NCI-H128 (cell line): ENCODE measurements around the gene ABCC11.
A peak's percentile ranks its signal among the peaks of the same experiment; 100 is the strongest.

ENCODE experiments used
- DNase-seq: peaks from one replicate; lab custom pipeline; 2025; ENCODE audit not compliant: unreplicated experiment; lab: John Stamatoyannopoulos, UW

The ABCC11 gene

DNA sequence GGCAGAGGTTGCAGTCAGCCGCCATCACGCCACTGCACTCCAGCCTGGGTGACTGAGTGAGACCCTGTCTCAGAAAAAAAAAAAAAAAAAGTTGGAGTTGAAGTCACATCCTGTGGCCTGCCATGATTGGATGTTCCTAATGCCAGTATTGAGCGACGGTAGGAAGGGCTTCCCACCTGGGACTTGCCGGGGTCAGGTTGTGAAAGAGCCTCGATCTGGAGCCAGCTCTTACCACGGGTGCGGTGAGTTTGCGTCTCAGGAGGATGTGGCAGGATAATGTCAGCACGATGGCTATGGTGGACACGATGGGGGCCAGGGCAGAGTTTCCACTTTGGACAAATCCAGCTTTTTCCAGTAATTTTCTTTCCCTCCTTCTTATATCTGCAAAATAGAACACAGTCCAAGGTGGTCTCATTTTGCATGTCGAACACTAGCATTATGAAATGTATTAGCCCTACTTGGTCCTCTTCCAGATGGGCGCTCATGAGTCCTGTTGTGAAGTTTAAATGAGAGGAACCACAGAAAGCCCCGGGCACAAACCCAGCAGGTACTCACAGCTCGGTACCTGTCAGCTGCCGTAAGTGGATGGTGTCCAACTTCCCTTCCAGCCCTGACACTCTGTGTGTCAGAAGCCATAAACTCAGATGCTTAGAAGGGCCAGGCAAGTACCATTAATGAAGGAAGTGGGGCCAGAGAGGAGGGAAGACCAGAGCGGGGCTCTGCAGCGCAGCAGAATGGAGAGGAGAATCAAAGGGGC, 113.7 kb downstream of the ABCC11 start:
- no peak for DNase-seq

DNA sequence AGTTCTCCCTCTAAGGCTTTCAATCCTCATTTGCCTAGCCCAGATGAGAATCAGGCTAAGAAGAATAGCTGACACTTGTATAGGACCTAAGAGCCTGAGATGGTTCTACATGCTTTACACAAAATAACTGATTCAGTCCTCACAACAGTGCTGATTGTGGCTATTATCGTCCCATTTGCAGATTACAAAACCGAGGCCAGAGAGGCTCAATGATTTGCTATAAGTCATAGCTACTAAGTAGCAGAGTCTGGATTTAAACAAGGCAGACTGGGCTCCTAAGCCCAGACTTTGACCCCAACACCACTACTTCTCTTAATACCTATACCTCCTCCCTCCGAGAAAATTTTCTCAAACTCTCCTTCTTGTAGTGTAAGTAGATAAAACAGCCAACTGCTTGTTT, 114.6 kb downstream of the ABCC11 start:
- DNase-seq, result no peak

DNA sequence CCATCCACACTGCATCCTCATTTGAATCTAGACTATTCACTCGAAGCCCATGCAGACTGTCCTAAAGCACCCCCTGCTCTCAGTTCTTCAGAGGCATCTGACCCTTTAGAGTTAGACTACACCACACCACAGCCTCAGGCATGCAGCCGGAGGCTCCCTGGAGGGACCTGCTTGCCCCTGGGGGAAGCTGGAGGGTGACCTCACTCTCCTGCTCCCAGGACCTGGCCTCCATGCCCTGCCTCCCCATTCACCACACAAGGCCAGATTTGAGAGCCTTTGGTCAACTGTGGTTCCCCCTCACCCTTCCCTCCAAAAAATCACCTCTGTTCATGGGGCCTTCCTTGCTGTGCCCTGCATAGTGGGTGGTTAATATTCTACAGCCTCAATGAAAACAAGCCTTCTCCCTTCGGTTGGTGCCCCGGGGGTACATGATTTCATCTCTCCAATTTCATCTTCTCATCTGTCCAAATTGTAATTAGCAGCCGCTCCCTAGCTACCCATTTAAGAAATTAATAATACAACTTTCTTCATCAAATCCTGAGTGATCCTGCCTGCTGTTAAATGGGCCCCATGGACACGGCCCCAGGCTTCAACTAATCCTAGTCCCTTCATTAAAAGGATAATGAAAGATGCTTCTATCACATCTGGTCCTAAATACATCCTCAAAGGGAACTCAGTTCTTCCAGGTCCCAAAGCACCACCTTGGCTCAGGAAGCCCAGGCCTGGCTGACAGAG, 116.0 kb downstream of the ABCC11 start:
- DNase-seq, result no peak

DNA sequence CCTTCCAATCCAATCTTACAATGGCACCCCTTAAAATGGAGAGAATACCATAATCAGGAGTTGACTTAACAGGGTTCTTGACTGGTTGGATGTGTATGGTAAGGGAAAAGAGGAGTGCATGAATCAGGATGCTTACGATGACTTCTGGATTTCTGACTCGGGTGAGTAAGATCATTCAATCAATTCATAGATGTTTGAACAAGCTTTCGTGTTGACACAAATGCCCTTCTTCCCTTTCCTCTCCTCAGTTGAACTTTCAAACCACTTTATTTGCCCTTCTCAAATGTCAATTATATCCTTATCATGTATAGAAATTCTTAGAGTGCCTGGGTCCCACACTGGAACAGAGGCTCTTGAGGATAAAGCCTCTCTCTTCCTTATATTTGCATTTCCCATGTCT, 117.4 kb downstream of the ABCC11 start:
- no peak for DNase-seq

- no peak for DNase-seq
These were observed 118.6 kb downstream of the ABCC11 start for GRCh38 chr16:48128769-48129168.

DNA sequence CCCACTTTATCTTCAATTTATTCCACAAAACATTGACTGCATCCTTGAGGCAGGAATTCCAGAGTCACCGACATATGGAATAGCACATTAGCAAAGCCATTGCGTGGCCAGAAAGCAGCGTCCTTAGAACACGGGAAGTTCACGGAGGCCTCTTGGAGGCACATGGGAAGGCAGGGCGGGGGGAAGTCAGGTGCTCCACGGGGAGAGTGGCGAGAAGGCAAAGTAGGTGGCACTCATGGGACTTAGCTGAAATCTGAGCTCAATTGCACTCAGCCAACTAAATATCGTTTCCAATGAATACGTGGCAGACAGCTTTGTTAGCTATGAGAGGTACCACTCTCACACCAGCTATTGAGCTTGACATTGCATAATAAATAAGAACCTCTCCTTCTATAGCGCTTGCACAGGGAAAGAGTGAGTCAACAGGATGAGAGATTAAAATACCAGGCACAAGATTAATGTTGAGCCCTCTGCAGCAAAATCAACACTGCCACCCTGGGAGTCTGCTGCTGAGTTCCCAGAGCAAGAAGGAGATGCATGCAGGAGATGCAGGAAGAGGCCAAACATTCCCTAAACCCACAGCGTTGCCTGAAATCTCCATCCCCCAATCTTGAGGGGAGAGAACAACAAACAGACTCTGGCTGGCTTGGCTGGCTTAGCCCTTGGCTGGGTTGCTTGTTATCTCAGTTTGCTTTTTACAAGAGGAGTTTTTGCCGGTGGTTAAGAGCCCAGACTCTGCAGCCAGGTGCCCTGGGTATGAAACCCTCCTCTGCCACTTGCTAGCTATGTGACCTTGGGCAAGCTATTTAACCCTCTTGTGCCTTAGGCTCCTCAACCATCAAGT, 120.3 kb downstream of the ABCC11 start:
- DNase-seq, result peak; percentile 59

DNA sequence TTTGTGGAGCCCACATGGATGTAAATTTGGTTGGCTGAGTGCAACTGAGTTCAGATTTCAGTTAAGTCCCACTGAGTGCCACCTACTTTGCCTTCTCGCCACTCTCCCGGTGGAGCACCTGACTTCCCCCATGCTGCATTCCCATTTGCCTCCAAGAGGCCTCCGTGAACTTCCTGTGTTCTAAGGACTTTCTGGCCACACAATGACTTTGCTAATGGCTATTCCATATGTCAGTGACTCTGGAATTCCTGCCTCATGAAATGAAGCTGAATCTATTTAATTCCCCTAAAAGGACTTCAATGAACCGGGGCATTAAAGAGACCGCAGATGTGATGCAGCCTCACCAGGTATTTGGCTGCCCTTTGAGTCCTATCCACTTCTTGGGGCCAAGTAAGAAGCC, 121.5 kb downstream of the ABCC11 start:
- DNase-seq, result no peak

GRCh38 chr16:48124266-48124665, 123.1 kb downstream of the ABCC11 start:
- no peak for DNase-seq

DNA sequence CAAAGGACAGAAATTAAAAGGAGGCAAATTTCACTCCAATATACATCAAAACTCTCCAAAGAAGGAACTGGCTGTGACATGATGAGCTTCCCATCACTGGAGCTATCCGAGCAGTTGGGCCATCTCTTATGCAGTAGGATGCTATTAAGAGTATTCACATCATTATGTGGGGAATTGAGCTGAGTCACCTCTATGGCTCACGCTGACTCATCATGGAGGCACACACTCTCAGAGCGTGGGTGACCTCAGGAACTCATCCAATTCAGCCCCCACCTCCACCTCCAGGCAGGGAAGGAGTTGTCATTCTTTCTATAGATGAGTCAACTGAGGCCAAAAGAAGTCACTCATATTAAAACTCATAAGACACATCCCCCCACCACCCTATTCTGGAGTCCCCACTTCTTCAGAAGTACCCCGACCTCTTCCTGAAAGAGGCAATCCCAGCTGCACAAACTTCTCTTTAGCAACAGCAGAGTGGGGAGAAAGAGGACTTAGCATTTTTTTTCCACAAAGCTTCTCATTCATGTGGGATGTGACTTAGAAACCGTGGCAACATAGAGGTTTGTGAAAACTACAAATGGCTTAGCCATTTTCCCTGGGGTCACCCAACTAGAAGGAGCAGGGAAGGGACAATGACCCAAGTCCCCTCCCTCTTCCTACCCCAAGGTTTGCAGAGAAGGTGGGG, 124.1 kb downstream of the ABCC11 start:
- no peak for DNase-seq

DNA sequence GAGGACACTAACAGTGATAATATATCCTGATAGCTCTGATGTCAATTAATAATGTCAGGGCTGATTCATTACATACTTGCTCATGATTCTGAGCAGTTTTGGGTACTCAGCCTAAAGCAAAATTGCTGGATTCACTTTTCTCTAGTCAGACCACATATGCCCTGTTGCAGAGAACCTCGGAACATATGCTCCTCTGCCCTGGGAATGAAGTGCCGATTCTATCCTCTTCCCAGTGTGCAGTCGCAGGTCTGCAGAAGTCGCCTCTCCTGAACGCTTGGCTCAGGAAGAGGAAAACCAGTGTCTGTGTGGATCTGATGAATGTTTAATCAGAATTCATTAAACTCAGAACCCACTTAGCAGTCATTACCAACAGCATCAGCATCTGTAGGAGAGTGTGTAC, 126.1 kb downstream of the ABCC11 start:
- DNase-seq, result no peak

DNA sequence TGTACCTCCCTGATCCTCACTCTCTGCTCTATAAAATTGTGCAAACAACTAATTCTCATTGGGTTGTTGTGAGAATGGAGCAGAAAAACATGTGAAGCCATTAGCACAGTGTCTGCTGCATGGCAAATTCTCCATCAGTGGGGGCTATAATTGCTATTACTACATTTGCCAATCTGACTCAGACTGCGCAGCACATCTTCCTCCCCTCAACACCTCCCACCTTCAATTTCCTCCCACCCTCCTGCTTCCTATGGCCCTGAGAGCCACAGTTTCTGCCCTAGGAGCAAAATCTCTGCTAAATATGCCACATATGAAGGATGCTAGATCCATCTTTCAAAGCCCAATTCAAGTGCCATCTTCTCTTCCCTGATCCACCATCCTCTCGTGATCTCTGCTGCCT, 128.5 kb downstream of the ABCC11 start:
- DNase-seq, result no peak

DNA sequence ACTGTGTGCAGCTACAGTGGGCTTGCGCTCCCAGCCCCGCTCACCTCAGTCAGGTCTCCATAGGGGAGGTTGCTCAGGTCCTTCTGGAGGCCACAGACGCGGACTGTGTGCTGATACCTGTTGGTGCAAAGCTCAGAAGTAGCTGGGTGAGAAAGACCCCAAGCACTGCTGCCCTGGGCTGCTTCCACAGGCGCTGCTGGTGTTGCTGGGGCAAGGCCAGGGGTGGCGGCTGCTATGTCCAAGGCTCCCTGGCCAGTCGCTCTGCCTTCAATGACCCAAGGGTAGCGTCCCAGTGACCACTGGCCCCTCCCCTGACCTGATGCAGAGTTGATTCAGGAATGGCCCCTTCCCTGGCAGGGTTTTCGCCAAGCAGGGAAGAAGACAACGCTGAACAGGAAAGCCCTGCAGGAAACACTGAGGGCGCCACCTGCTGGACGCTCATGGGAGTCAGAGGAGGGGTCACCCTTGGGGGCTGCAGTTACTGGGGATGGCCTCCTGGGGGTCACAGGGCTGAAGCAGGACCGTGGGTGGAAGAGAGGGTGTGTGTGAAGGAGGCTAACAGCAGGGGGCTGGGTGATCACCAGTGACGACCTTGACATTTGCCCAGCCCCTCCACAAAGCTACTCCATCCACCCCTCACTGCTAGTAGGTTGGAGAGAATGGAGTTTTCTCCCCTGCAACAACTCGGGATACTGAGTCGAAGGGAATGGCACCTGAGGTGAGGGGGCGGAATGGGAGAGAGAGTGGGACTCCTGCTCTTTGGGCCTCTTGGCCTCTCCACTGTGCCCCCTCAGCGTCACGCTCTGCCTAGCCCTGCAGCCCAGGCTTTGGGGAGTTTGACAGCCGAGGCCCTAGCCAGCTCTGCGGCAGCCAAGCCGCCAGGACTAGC, 129.9 kb downstream of the ABCC11 start:
- DNase-seq, result peak; percentile 10
